Measurements from ENCODE around the gene MAN1A2.

GRCh38 chr1:117479086-117479485 lies 111.8 kb downstream of the MAN1A2 start:
- TF ChIP-seq, protein P1, sequence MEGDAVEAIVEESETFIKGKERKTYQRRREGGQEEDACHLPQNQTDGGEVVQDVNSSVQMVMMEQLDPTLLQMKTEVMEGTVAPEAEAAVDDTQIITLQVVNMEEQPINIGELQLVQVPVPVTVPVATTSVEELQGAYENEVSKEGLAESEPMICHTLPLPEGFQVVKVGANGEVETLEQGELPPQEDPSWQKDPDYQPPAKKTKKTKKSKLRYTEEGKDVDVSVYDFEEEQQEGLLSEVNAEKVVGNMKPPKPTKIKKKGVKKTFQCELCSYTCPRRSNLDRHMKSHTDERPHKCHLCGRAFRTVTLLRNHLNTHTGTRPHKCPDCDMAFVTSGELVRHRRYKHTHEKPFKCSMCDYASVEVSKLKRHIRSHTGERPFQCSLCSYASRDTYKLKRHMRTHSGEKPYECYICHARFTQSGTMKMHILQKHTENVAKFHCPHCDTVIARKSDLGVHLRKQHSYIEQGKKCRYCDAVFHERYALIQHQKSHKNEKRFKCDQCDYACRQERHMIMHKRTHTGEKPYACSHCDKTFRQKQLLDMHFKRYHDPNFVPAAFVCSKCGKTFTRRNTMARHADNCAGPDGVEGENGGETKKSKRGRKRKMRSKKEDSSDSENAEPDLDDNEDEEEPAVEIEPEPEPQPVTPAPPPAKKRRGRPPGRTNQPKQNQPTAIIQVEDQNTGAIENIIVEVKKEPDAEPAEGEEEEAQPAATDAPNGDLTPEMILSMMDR (IDR thresholded peaks at IDR 0.05 in 2 of 3, conservative IDR thresholded peaks at IDR 0.05 in 1 of 3; ENCODE audit: insufficient read depth in 2 of 3, low read depth in 1 of 3, low read length in 3 of 3) = no peak
- TF ChIP-seq SMARCC2 (IDR thresholded peaks at IDR 0.05; ENCODE audit: low read depth) (no peak), POLR2AphosphoS5 (IDR thresholded peaks at IDR 0.05; ENCODE audit: control insufficient read depth, insufficient read depth, low read depth, low read length) (no peak), DDX20 (tag; IDR thresholded peaks at IDR 0.05; ENCODE audit: low read depth) (no peak)
- TF ChIP-seq, protein P2, sequence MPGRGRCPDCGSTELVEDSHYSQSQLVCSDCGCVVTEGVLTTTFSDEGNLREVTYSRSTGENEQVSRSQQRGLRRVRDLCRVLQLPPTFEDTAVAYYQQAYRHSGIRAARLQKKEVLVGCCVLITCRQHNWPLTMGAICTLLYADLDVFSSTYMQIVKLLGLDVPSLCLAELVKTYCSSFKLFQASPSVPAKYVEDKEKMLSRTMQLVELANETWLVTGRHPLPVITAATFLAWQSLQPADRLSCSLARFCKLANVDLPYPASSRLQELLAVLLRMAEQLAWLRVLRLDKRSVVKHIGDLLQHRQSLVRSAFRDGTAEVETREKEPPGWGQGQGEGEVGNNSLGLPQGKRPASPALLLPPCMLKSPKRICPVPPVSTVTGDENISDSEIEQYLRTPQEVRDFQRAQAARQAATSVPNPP (IDR thresholded peaks at IDR 0.05; ENCODE audit: borderline replicate concordance, insufficient read depth, insufficient read length) = no peak

Measured in K562 (cell line).